Measurements from ENCODE around the gene HNRNPCL1. TPM values are rescaled to one million over a fixed set of nuclear protein-coding genes. Genes with fewer than 3 reads are reported as not detected.

The HNRNPCL1 gene
- total RNA-seq: not detected in 2 replicates

DNA sequence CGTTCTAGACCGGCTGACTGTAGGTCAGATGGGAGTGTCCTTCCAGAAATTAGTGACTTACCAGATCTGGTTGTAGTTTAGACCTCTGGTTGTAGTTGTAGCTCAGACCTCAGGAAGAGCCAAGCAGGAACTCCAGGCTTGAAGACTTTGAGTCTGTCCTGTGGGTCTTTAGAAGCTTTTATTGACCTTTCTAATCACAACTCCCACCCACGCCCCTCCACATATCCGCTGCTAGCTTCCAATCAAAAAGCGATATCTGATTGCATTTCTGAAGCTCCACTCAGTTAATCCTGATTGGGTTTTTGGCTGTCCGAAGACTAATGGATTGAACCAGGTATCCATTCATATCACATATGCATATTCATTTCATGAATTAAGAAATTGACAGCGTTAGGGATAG, at the start of gene HNRNPCL1:
Gene HNRNPCL1, minus strand, starts transcription at position 101 of the 400 bp plus-strand sequence. CDS start 431 bp downstream, outside the sequence.

GRCh38 chr1:12898170-12898569, 49.6 kb upstream of the HNRNPCL1 start, which contains the start of gene PRAMEF10:
PRAMEF10 (minus strand) TSS chr1:12898270; CDS start chr1:12895847, 2,423 bp downstream.

GRCh38 chr1:12886101-12886500, 37.6 kb upstream of the HNRNPCL1 start, which contains the start of gene PRAMEF4:
PRAMEF4 (minus strand) TSS chr1:12886201; CDS start chr1:12883394, 2,807 bp downstream.

GRCh38 chr1:12856786-12857185, 8.3 kb upstream of the HNRNPCL1 start, which contains the start of gene PRAMEF2:
PRAMEF2 (plus strand) TSS chr1:12857086; CDS start chr1:12859010, 1,924 bp downstream.

GRCh38 chr1:12831310-12831709, 17.2 kb downstream of the HNRNPCL1 start, which contains the start of gene PRAMEF11:
PRAMEF11 (minus strand) TSS chr1:12831410; CDS start chr1:12828789, 2,621 bp downstream.

Other genes with a start within 250 kb of the HNRNPCL1 start
- 18.2 and 27.4 TPM in 2 replicates for gene DHRS3, start 230.5 kb downstream of the HNRNPCL1 start, total RNA-seq
- not detected in 2 replicates for gene AADACL4, start 204.6 kb downstream of the HNRNPCL1 start, total RNA-seq
- gene AADACL3, start 132.6 kb downstream of the HNRNPCL1 start, total RNA-seq: not detected in 2 replicates
- gene CFAP107, start 102.5 kb downstream of the HNRNPCL1 start, total RNA-seq: not detected in 2 replicates
- gene PRAMEF12, start 75.0 kb downstream of the HNRNPCL1 start, total RNA-seq: not detected in 2 replicates
- not detected in 2 replicates for gene PRAMEF1, start 57.3 kb downstream of the HNRNPCL1 start, total RNA-seq
- gene PRAMEF11, start 17.3 kb downstream of the HNRNPCL1 start, total RNA-seq: not detected in 2 replicates
- not detected in 2 replicates for gene PRAMEF2, start 8.4 kb upstream of the HNRNPCL1 start, total RNA-seq
- not detected in 2 replicates for gene PRAMEF4, start 37.5 kb upstream of the HNRNPCL1 start, total RNA-seq
- gene PRAMEF10, start 49.5 kb upstream of the HNRNPCL1 start, total RNA-seq: not detected in 2 replicates
- not detected in 2 replicates for gene PRAMEF7, start 67.9 kb upstream of the HNRNPCL1 start, total RNA-seq
- gene PRAMEF6, start 98.9 kb upstream of the HNRNPCL1 start, total RNA-seq: not detected in 2 replicates
- gene PRAMEF27, start 207.9 kb upstream of the HNRNPCL1 start, total RNA-seq: not detected in 2 replicates
- not detected in 2 replicates for gene HNRNPCL3, start 212.0 kb upstream of the HNRNPCL1 start, total RNA-seq
- not detected in 2 replicates for gene PRAMEF25, start 222.1 kb upstream of the HNRNPCL1 start, total RNA-seq